ENCODE measurements around the gene ADAMTSL1. TPM values are rescaled to one million over a fixed set of nuclear protein-coding genes. Genes with fewer than 3 reads are reported as not detected.

Gene ADAMTSL1
- total RNA-seq, 2 donors from 2014 or later = 1.5 TPM; not detected in 1

GRCh38 chr9:18478501-18479361 lies 4.8 kb downstream of the ADAMTSL1 start:
- Histone ChIP-seq H3K9me3 (ENCODE audit: control insufficient read depth, low read length) (no peaks in the 10 kb centered on the region), H3K9ac (ENCODE audit: extremely low read depth, low read length, poor library complexity, severe bottlenecking) (no peak overlapping the region), H3K36me3 (ENCODE audit: control insufficient read depth, insufficient read depth, low read length) (no peaks in the 10 kb centered on the region), H3K27ac (ENCODE audit: low read depth, low read length) (no peak overlapping the region), H3K4me3 (ENCODE audit: low read length) (no peak overlapping the region), H3K27me3 (ENCODE audit: control insufficient read depth, insufficient read depth, low read length, poor library complexity, severe bottlenecking) (no peaks in the 10 kb centered on the region), H3K4me1 (ENCODE audit: control insufficient read depth, insufficient read depth, low read length) (no peaks in the 10 kb centered on the region)
- H3K36me3 Mint-ChIP-seq (ENCODE audit: low read depth) = no peaks in the 10 kb centered on the region
- H3K27me3 Mint-ChIP-seq (ENCODE audit: insufficient read depth) = no peaks in the 10 kb centered on the region
- TF ChIP-seq CTCF (conservative IDR thresholded peaks at IDR 0.05) = no peak
- no peak for DNase-seq
- 70 to 92% methylated on average over 2 to 7 of the region's 7 CpGs for WGBS, 2 experiments (ENCODE audit: insufficient coverage in 1 of 2, insufficient read length in 1 of 2)
- H3K4me1 Mint-ChIP-seq = peaks cover 7% of the 10 kb centered on the region
- H3K27ac Mint-ChIP-seq = no peak overlapping the region
- no peaks in the 10 kb centered on the region for H3K9me3 Mint-ChIP-seq
- no peak overlapping the region for H3K4me3 Mint-ChIP-seq

- TF ChIP-seq CTCF (conservative IDR thresholded peaks at IDR 0.05) = no peak
- WGBS, 2 experiments (ENCODE audit: insufficient coverage in 1 of 2, insufficient read length in 1 of 2) = 91 to 100% methylated on average over 1 to 2 of the region's 3 CpGs
- peaks cover 3% of the 10 kb centered on the region for H3K4me1 Mint-ChIP-seq
- no peak overlapping the region for H3K4me3 ChIP-seq (ENCODE audit: low read length)
- H3K27me3 Mint-ChIP-seq (ENCODE audit: insufficient read depth) = no peaks in the 10 kb centered on the region
- H3K36me3 Mint-ChIP-seq (ENCODE audit: low read depth) = no peaks in the 10 kb centered on the region
- no peaks in the 10 kb centered on the region for H3K27me3 ChIP-seq (ENCODE audit: control insufficient read depth, insufficient read depth, low read length, poor library complexity, severe bottlenecking)
- H3K9ac ChIP-seq (ENCODE audit: extremely low read depth, low read length, poor library complexity, severe bottlenecking) = no peak overlapping the region
- no peaks in the 10 kb centered on the region for H3K36me3 ChIP-seq (ENCODE audit: control insufficient read depth, insufficient read depth, low read length)
- H3K4me1 ChIP-seq (ENCODE audit: control insufficient read depth, insufficient read depth, low read length) = no peaks in the 10 kb centered on the region
- H3K9me3 ChIP-seq (ENCODE audit: control insufficient read depth, low read length) = no peaks in the 10 kb centered on the region
- no peak overlapping the region for H3K4me3 Mint-ChIP-seq
- no peaks in the 10 kb centered on the region for H3K9me3 Mint-ChIP-seq
- H3K27ac Mint-ChIP-seq = no peak overlapping the region
- H3K27ac ChIP-seq (ENCODE audit: low read depth, low read length) = no peak overlapping the region
- DNase-seq = no peak
These were observed 5.5 kb downstream of the ADAMTSL1 start for GRCh38 chr9:18479405-18479804.

- no peak overlapping the region for H3K4me3 Mint-ChIP-seq
- H3K27me3 Mint-ChIP-seq (ENCODE audit: insufficient read depth) = no peaks in the 10 kb centered on the region
- DNase-seq = no peak
- no peak overlapping the region for H3K27ac Mint-ChIP-seq
- H3K27ac ChIP-seq (ENCODE audit: low read depth, low read length) = no peak overlapping the region
- H3K9me3 Mint-ChIP-seq = no peaks in the 10 kb centered on the region
- no peaks in the 10 kb centered on the region for H3K27me3 ChIP-seq (ENCODE audit: control insufficient read depth, insufficient read depth, low read length, poor library complexity, severe bottlenecking)
- H3K36me3 Mint-ChIP-seq (ENCODE audit: low read depth) = no peaks in the 10 kb centered on the region
- no peak overlapping the region for H3K4me3 ChIP-seq (ENCODE audit: low read length)
- no peak for TF ChIP-seq CTCF (conservative IDR thresholded peaks at IDR 0.05)
- no peak overlapping the region for H3K9ac ChIP-seq (ENCODE audit: extremely low read depth, low read length, poor library complexity, severe bottlenecking)
- no peaks in the 10 kb centered on the region for H3K4me1 ChIP-seq (ENCODE audit: control insufficient read depth, insufficient read depth, low read length)
- 76 to 85% methylated on average over 2 to 3 of the region's 3 CpGs for WGBS, 2 experiments (ENCODE audit: insufficient coverage in 1 of 2, insufficient read length in 1 of 2)
- no peaks in the 10 kb centered on the region for H3K36me3 ChIP-seq (ENCODE audit: control insufficient read depth, insufficient read depth, low read length)
- no peaks in the 10 kb centered on the region for H3K4me1 Mint-ChIP-seq
- H3K9me3 ChIP-seq (ENCODE audit: control insufficient read depth, low read length) = no peaks in the 10 kb centered on the region
These were observed 6.7 kb downstream of the ADAMTSL1 start for GRCh38 chr9:18480662-18481093.

Measured in endodermal cell (in vitro differentiated cells).